ENCODE measurements around the gene GNB1.

- TF ChIP-seq, protein P1, sequence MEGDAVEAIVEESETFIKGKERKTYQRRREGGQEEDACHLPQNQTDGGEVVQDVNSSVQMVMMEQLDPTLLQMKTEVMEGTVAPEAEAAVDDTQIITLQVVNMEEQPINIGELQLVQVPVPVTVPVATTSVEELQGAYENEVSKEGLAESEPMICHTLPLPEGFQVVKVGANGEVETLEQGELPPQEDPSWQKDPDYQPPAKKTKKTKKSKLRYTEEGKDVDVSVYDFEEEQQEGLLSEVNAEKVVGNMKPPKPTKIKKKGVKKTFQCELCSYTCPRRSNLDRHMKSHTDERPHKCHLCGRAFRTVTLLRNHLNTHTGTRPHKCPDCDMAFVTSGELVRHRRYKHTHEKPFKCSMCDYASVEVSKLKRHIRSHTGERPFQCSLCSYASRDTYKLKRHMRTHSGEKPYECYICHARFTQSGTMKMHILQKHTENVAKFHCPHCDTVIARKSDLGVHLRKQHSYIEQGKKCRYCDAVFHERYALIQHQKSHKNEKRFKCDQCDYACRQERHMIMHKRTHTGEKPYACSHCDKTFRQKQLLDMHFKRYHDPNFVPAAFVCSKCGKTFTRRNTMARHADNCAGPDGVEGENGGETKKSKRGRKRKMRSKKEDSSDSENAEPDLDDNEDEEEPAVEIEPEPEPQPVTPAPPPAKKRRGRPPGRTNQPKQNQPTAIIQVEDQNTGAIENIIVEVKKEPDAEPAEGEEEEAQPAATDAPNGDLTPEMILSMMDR (conservative IDR thresholded peaks at IDR 0.05; ENCODE audit: low read depth, low read length) = no peak
- TF ChIP-seq EZH2 (IDR thresholded peaks at IDR 0.05; ENCODE audit: borderline replicate concordance, low read depth, low read length, poor library complexity, severe bottlenecking) = no peak
Measured at GRCh38 chr1:1777583-1777899, 113.3 kb downstream of the GNB1 start.
